Chondrocyte (in vitro differentiated cells): ENCODE measurements around the gene TDRD12. TPM values are rescaled to one million over a fixed set of nuclear protein-coding genes. Genes with fewer than 3 reads are reported as not detected.

ENCODE experiments used
- DNase-seq: peaks from one replicate; pipeline ENCODE4 v3.0.0; 2021; ENCODE audit warnings: mixed read lengths, low spot score
- H3K27ac Mint-ChIP-seq: one replicate; pipeline ENCODE4 v1.8.0; 2021; ENCODE audit warnings: mild to moderate bottlenecking, moderate library complexity, mixed read lengths; ENCODE audit not compliant: unreplicated experiment
- H3K27me3 Mint-ChIP-seq: 2 replicates; pipeline ENCODE4 v1.8.0; 2021; ENCODE audit warnings: low read depth, mixed read lengths
- H3K36me3 Mint-ChIP-seq: 2 replicates; pipeline ENCODE4 v1.8.0; 2021; ENCODE audit warnings: low read depth, mixed read lengths
- H3K4me1 Mint-ChIP-seq: 2 replicates; pipeline ENCODE4 v1.8.0; 2021; ENCODE audit warnings: low read depth, mild to moderate bottlenecking, mixed read lengths
- H3K4me3 Mint-ChIP-seq: one replicate; pipeline ENCODE4 v1.8.0; 2021; ENCODE audit warnings: mild to moderate bottlenecking, moderate library complexity, mixed read lengths; ENCODE audit not compliant: unreplicated experiment
- H3K9me3 Mint-ChIP-seq: 2 replicates; pipeline ENCODE4 v1.8.0; 2021; ENCODE audit warnings: low read depth, mixed read lengths
- long read RNA-seq: library from polyadenylated mRNA; stranded (forward); transcript quantifications from one replicate; pipeline ENCODE4 v2.0.0, GENCODE V29; 2021
- total RNA-seq: library from RNA; stranded (reverse); gene quantifications from 3 replicates; pipeline ENCODE4 v1.2.1, GENCODE V29; 2021
- TF ChIP-seq, protein P1 (sequence below): fragments of 200-600 bp; sonication (generic); IDR thresholded peaks from 2 replicates; pipeline ENCODE4 v1.5.0; 2021; ENCODE audit warnings: antibody characterized with exemption, mild to moderate bottlenecking, moderate library complexity

The TDRD12 gene, protein sequence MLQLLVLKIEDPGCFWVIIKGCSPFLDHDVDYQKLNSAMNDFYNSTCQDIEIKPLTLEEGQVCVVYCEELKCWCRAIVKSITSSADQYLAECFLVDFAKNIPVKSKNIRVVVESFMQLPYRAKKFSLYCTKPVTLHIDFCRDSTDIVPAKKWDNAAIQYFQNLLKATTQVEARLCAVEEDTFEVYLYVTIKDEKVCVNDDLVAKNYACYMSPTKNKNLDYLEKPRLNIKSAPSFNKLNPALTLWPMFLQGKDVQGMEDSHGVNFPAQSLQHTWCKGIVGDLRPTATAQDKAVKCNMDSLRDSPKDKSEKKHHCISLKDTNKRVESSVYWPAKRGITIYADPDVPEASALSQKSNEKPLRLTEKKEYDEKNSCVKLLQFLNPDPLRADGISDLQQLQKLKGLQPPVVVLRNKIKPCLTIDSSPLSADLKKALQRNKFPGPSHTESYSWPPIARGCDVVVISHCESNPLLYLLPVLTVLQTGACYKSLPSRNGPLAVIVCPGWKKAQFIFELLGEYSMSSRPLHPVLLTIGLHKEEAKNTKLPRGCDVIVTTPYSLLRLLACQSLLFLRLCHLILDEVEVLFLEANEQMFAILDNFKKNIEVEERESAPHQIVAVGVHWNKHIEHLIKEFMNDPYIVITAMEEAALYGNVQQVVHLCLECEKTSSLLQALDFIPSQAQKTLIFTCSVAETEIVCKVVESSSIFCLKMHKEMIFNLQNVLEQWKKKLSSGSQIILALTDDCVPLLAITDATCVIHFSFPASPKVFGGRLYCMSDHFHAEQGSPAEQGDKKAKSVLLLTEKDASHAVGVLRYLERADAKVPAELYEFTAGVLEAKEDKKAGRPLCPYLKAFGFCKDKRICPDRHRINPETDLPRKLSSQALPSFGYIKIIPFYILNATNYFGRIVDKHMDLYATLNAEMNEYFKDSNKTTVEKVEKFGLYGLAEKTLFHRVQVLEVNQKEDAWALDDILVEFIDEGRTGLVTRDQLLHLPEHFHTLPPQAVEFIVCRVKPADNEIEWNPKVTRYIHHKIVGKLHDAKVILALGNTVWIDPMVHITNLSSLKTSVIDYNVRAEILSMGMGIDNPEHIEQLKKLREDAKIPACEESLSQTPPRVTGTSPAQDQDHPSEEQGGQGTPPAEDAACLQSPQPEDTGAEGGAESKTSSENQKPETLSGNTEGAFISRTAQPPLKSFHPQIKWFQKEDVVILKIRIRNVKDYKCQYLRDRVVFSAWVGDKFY (N-terminal part only)
- total RNA-seq, result 0.22 to 0.33 TPM in 2 of 3 replicates, not detected in the other
- long read RNA-seq, partial matches to known transcripts, result 0 of 1 reads
- long read RNA-seq, other reads (novel, unspliced or antisense), result 1 of 1 reads

DNA sequence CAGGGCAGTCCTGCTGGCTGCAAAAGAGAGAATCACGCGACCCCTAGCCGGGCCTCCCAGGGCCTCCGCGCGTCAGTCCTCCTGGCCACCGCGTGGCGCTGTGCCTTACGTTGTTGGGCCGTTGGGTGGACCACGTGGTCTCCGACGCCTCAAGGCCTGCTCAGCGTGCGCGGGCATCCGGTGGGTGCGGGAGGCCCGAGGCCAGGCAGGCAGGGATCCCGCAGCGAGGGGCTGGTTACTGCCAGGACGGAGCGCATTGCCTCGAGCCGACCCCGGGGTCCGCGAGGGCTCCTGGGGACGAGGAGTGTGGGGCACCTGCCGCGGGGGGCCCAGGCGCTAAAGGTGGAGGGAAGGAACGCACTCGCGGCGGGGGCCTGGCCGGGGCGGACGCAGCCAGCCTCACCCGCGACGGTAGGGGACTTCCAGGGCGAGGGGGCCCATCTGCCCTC, at the start of gene TDRD12:
TSS of gene TDRD12 (plus strand) at position 157 of the 449 bp plus-strand sequence. CDS start 306 bp downstream, outside the sequence.
- peak; percentile 92 for DNase-seq
- H3K27ac Mint-ChIP-seq, result no peak within 1 kb of the TSS
- TF ChIP-seq, protein P1, sequence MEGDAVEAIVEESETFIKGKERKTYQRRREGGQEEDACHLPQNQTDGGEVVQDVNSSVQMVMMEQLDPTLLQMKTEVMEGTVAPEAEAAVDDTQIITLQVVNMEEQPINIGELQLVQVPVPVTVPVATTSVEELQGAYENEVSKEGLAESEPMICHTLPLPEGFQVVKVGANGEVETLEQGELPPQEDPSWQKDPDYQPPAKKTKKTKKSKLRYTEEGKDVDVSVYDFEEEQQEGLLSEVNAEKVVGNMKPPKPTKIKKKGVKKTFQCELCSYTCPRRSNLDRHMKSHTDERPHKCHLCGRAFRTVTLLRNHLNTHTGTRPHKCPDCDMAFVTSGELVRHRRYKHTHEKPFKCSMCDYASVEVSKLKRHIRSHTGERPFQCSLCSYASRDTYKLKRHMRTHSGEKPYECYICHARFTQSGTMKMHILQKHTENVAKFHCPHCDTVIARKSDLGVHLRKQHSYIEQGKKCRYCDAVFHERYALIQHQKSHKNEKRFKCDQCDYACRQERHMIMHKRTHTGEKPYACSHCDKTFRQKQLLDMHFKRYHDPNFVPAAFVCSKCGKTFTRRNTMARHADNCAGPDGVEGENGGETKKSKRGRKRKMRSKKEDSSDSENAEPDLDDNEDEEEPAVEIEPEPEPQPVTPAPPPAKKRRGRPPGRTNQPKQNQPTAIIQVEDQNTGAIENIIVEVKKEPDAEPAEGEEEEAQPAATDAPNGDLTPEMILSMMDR, result peak; percentile 12

DNA sequence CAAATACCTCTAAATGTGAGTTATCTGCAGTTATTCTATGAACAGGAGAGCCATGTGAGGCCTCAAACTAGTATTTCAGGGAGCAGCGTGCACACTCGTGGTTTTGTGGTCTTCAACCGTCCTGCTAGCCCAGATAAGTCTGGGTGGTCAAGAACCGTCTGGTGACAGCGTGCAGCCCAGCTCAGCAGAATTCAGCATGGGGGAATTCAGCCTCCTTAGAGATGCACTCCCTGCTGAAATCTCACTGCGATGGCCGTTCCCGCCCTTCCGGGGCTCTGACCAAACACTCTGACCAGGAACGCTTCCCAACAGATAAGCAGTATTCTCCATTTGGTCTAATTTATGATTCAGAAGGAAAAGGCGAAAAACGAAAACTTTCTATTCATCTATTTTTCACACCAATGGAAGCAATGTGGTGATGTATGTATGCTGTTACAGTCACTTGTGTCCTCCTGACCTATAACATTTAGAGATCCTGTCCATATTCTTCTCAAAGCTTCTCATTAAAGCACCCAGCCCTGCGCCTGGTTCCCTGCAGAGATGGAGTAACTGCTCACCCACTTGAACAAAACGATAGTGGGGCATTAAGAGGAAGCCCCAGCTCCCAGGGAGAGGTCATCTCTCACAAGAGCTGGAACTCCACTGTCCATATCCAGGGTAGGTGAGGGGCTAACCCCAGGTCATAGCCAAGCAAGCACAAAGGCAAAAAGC, 47.5 kb upstream of the TDRD12 start:
- TF ChIP-seq, protein P1, result no peak
- H3K4me1 Mint-ChIP-seq, result peaks cover 26% of the 10 kb centered on the region
- H3K27me3 Mint-ChIP-seq, result peaks cover under 1% of the 10 kb centered on the region
- H3K27ac Mint-ChIP-seq, result peak overlapping the region; percentile 1
- DNase-seq, result no peak
- no peaks in the 10 kb centered on the region for H3K36me3 Mint-ChIP-seq
- no peak overlapping the region for H3K4me3 Mint-ChIP-seq
- H3K9me3 Mint-ChIP-seq, result no peaks in the 10 kb centered on the region

More for the DNA sequence above, at the start of gene TDRD12:
- Mint-ChIP-seq H3K27me3 (no peaks in the 10 kb centered on the region), H3K9me3 (no peaks in the 10 kb centered on the region), H3K4me3 (no peak within 1 kb of the TSS), H3K4me1 (no peaks in the 10 kb centered on the region), H3K36me3 (peaks cover 9% of the 10 kb centered on the region)

DNA sequence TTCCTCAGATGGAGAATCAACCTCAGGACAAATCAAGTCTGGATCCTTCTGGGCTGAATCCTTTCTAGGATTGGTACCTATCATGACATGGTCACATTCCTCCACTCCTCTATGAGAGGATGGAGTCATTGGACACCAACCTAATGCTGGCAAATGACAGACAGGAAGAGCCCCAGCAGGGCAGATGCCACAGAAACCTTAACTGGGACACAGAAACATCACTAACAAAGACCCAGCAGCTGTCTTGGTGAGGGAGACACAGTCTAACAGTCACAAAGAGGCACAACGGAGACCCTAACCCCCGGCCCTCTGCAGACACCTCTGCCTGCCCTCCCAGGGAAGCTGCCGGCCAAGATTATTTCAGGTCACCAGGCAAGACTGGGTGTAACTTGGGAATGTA, 46.7 kb upstream of the TDRD12 start:
- Mint-ChIP-seq H3K27ac (no peak overlapping the region), H3K4me3 (peak overlapping the region; percentile 42), H3K27me3 (peaks cover 8% of the 10 kb centered on the region), H3K9me3 (no peaks in the 10 kb centered on the region), H3K4me1 (peaks cover 31% of the 10 kb centered on the region), H3K36me3 (no peaks in the 10 kb centered on the region)
- TF ChIP-seq, protein P1, result no peak
- no peak for DNase-seq

DNA sequence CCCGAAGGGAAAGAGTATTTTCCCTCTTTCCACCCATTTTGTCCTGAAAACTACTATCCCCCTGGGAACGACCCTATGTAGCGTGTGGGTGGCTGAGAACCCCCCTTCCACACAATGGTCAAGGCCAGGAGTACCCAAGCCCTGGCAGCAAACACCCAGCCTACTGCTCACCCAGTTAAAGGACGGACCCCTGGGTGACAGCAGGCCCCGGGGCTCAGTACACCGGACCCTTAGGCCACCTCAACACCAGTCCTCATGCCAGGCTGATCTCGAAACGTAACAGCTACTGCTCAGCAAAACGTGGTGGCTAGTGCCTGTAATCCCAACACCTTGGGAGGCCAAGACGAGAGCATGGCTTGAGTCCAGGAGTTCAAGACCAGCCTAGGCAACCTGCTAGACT, 46.0 kb upstream of the TDRD12 start:
- peaks cover 9% of the 10 kb centered on the region for H3K27me3 Mint-ChIP-seq
- no peak overlapping the region for H3K27ac Mint-ChIP-seq
- TF ChIP-seq, protein P1, result no peak
- no peaks in the 10 kb centered on the region for H3K36me3 Mint-ChIP-seq
- DNase-seq, result peak; percentile 39
- peak overlapping the region; percentile 95 for H3K4me3 Mint-ChIP-seq
- no peaks in the 10 kb centered on the region for H3K9me3 Mint-ChIP-seq
- H3K4me1 Mint-ChIP-seq, result peaks cover 31% of the 10 kb centered on the region
